HG03354 (cell line): ENCODE measurements around the gene EFHC1.

ENCODE experiments used
- ATAC-seq: cut with Tn5 transposase; IDR thresholded peaks from one replicate; pipeline ENCODE4 v1.9.1; 2021; ENCODE audit warnings: mild to moderate bottlenecking; ENCODE audit not compliant: unreplicated experiment, poor library complexity, severe bottlenecking

The EFHC1 gene

DNA sequence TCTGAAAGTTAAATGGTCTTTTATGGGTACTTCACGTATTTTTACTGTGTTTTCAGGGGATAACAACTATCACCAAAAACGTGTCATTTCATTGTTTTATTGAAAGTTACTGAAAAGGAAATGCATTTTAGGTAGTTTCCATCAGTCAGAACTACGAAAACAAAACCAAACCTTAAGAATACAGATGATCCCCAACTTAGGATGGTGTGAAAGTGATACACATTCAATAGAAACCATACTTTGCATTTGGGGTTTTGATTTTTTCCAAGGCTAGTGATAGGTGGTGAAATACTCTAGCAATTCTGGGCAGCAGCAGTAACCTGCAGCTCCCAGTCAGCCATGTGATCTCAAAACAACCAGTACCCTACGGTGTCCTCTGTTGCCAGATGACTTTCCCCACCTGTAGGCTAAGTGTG is 25.9 kb upstream of the EFHC1 start:
- ATAC-seq = peak; percentile 62

DNA sequence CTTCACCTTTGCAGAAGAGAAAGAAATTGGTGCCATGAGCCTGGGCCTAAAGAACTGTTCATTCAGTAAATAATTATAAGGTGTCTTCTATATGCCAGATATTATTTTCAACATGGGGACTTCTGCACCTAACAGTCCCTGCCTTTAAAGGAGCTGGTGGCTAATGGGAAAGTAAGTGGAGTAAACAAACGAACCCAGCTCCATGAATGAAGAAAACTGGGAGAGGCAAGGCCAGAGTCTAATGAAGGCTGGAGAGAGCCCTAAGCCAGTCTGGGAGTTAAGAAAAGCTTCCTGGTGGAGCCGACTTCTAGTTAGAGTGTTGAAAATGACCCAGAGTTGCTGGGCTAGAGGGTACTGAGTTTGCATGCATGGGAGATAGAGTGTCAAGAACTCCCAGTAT is 24.2 kb upstream of the EFHC1 start:
- ATAC-seq = no peak

DNA sequence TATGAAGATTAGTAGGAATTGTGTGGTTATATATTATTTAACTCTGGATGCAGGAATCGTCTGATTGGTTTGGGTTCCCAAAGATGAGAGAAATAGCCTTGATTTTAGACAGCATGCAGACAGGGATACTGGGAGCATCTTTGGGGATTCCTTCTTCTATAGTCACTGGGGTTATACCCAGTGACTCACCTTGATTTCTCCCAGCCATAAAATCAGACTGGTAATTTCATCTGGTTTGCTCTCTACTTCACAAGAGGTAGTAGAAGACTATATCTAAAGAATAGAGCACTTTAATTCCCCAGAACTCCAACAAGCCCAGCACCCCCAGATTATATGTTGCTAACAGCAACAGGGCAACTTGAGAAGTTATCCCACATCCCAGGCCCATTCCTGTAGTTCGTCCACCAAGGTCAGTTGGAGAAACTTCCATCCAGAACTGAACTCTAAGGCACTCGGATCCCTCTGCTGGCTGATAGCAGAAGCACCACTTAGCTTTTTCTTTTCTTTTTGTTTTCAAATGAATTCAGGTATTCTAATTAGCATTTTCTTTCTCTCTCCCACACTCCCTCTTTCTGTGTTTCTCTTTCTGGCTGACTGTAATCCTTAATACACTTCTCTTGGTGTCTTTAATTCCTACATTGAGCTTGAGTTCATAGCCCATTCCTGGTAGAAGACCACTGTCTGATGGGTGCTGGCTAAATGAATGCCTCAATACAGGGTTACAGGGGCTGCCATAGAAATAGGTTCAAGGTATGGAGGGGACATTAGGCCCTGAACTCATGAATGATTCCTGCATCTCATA is 20.4 kb upstream of the EFHC1 start:
- ATAC-seq = no peak

DNA sequence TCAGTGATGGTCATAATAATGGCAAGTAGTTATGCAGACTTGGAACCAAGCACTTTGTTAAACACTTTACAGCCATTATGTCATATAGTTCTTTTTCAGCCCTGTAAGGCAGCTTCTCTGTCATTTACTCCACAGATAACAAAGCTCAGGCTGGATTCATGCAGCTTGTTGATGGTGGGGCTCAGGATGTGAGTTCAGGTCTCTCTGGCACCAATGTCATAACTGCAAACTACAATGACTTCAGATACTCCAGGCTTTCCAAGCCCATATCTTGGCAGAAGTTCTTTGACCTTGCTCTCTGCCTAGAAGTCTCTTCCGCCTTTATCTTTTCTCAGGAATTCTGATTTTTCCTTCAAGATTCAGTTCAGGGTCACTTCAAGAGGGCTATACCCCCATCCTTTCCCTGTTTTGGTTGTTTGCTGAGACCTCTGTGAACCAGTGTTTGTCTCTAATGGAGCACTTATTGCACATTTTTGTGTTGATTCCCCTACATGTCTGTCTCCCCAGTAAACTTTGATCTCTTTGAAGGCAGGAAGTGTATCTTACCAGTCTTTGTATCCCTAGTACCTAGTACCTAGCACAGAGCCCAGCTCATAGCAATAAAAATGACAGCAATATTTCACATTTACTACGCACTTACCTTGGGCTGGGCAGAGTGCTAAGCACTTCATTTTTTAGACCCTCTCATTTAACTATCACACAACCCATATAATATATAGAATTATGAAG is 19.7 kb upstream of the EFHC1 start:
- no peak for ATAC-seq

DNA sequence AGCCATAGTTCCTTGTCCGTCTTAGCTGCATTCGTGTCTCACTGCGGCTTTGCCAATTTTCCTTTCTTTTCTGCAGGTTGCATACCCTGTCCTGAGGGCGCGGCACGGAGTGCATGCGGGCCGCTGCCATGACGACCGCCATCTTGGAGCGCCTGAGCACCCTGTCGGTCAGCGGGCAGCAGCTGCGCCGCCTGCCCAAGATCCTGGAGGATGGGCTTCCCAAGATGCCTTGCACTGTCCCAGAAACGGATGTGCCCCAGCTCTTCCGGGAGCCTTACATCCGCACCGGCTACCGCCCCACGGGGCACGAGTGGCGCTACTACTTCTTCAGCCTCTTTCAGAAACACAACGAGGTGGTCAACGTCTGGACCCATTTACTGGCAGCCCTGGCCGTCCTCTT is 17.1 kb upstream of the EFHC1 start:
- ATAC-seq = no peak

DNA sequence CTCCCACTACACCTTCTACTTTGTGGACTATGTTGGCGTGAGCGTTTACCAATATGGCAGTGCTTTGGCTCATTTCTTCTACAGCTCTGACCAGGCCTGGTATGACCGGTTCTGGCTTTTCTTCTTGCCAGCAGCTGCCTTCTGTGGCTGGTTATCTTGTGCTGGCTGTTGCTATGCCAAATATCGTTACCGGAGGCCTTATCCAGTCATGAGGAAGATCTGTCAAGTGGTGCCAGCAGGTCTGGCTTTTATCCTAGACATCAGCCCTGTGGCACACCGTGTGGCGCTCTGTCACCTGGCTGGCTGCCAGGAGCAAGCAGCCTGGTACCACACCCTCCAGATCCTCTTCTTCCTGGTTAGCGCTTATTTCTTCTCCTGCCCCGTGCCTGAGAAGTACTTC is 16.5 kb upstream of the EFHC1 start:
- no peak for ATAC-seq

DNA sequence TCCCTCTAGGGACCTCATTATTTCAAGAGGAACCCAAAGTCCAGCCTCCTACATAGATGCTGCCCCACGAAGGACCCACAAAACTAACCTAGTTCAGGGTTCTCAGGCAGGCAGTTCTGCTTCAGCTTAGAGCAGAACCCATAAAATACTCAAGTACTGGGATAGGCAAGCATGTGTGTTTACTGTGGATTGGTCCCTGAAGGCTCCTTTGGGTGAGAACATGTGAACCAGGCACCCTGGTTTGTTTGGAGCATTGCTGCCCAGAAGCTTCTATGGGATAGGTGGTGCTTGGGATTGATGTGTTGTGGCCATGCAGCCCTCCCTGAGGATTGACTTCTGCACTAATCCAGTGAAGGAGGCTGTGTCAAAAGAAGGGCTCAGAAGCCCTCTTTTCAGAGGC is 14.9 kb upstream of the EFHC1 start:
- ATAC-seq = no peak

DNA sequence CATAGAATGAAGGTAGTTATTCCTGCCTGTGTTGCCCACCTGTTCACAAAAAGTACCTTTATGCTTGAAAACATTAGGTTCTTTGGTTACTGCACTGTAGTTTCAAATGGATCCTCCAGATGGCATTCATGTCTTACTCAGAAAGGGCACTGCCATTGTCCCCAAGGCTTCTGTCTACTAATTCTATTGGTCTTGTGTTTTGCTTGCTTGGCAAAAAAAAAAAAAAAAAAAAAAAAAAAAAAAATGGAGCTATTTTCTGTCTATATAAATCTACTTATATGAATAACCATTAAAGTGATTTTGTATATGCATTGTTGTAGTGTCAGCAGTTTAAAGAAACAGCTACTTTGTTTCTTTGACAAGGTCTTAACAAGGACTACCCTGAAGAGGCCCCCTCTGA is 12.7 kb upstream of the EFHC1 start:
- ATAC-seq = peak; percentile 93

DNA sequence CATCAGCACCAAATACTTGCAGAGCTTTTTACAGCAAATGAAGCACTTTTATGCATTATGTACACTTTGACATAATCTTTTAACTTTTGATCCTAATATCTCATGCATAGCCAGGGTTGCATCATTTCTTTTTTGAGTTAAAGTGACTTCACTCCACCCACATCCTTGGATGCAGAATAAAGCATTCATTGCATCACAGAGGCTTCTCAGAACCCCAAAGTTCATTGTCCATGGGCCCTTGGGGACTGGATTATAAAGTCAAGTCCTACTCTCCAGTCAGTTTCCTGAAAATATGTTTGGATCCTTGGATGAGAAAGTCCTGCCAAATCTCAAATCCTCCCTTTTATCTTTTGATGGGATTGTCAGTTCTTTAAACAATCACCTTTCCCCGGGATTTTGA is 10.6 kb upstream of the EFHC1 start:
- ATAC-seq = no peak

DNA sequence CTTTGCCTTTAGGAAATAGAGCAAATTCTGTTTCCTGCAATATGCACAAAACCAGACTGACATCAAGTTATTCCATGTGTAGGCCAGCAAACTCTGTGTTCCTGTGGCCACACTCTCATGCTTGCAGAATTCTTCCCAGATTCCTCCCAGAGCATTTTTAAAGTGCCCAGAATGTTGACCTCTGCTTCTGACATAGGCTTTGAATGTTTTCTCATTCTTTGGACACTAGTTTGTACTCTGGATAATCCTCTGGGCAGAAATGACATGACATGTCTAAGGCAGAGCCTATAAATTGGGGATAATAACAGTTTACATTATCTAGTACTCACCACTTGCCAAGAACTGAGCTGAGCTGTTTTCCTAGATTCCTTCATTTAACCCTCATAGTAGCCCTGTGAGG is 9.2 kb upstream of the EFHC1 start:
- ATAC-seq = no peak

DNA sequence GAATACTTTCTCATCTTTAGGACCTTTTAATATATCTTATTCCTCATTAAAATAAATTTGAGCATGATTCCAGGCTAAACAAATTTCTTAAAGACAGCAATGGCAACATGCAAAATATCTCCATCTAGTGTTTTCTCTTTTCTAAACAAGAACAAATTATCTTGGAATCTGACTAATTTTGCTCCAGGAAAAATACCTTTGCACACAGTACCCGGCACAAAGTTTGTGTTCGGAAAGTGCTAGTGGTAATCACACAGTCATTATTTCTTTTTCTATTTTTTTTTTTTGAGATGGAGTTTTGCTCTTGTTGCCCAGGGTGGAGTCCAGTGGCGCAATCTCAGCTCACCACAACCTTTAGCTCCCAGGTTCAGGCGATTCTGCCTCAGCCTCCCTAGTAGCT is 8.2 kb upstream of the EFHC1 start:
- no peak for ATAC-seq

DNA sequence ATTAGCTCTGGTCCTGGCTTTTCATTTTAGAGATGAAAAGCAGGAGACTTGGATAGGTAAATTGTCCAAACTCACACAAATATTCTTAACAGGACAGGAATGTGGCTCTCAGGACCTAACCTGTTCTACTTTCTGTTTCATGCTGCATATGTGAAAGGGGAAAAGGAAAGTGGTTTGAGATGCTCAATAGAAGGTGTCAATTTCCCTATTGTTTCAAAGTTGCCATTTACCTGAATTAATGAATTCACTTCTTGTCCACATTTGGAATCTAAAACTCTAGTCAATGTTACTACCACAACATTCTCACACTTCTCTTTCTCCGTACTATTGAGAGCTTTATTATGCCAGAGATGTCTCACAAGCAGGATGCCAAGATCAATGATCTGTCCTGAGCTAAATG is 4.8 kb upstream of the EFHC1 start:
- no peak for ATAC-seq

DNA sequence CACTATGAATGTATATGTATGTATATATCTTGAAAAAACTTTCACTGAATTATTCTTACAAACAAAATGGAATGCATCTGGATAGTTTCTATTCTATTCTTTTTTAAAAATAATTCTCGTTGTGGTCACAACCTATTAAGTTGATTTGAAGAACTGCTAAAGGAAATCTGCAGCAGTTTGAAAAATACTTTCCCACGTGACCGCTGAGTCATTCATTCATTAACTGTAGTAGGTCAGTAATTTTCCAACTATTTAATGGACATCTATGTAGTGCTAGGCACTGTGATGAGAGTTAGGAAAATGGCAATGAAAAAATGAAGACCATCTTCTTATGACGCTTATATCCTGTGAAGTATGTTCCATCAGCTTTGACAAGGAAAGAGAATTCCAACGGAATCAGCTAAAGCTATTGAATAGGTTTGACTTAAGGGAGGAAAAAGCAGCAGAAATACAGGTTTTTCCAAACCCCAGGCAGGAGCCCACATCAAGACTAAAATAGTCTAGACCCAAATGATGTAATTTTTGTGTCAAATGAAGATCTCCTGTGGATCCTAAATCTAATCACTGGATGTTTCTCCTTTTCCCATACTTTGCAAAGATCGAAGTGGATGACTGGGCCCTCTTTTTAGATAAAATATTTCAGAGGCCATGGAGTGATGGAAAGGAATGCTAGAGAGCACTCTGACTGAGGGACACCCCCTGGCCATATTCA is 4.1 kb upstream of the EFHC1 start:
- ATAC-seq = no peak

DNA sequence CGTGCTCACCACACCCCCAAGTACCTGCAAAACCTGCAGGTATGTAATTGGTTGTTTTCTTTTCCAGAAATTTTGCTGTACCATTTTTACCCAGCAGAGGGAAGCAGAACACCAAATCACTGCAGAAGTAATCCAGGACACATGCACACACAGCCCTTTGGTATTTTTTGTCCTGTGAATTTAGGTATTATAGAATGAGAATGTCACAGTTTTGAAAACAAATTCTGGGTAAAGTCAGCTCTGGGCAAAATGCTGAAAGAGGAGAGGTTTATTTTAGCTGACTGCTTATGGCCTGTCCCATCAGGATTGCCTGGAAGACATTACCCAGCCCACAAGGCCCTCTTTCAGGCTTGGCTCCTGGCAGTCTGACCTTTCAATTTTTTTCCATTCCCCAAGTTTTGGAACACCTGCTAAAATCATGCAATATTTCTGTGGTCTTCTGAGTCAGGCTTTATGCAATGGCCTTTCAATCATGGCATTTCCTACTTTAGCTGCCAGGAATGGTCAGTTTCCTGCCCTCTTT is 3.5 kb upstream of the EFHC1 start:
- no peak for ATAC-seq

DNA sequence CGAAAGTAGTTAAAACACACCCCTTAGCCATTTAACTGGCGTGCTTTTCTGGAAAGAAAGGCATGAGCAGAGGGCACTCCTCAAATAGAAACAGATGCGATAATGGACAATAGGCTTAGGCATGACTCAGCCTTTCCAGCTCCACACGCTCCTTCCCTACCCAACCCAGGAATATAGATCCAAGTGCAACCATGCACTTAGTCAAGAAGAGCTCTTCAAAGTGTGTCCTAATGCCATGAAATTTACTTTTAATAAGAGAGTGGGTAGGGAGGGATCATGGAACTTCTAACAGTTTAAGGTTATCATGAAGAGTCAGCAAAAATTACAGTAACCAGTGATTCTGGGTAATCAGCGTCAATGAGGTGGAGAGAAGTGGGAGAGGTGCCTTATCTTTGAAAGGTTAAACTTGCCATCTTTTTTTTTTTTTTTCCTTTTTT is 2.4 kb upstream of the EFHC1 start:
- no peak for ATAC-seq

DNA sequence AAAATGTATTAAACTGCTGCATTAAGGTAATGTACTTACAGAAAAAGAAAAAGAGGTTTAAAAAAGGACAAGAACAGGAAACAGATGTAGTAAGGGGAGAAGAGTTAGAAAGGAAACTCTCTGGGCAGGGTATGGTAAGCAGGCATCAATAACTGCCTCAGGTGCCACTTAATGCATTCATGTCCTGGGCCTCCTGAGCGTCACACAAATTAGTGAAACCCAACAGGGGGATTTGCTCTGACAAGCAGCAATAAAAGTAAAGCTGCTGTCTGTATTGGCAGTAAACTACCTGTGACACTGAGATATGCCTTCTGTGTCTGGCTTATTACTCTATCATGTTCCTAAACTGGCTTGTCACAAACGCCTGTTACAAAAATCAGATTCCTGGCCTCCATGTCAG is 1.5 kb upstream of the EFHC1 start:
- no peak for ATAC-seq

DNA sequence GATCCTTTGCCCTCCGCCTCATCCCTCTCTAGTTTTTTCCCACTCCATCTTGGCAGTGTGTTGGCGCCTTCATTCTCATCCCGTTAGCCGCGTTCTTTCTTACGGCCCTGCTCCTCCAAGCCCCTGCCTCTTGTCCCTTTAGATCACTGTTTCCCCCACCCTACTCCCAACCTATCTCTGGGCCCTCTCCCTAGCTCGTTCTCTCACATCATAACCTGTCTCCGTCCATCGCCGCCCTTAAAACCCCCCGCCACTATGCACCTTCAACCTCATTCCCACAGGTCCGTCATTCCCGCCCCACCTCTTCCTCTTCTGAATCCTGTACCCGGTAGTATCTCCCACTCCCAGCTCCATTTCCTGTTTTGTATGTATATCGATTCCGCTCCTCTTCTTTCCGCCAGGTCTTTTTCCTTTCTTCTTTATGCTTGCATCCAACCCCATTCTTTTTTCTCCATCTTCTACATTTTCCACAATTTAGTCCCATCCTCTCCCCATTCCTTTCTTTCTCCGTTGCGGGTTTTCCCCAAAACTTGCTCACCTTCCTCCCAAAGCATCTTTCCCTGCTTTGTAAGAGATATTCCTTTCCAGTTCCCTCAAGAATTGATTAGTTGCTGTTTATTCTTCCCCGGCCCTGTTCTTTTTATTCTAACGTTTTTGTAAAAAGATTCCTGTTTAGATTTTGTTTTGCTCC is 671 bp downstream of the EFHC1 start:
- no peak for ATAC-seq

DNA sequence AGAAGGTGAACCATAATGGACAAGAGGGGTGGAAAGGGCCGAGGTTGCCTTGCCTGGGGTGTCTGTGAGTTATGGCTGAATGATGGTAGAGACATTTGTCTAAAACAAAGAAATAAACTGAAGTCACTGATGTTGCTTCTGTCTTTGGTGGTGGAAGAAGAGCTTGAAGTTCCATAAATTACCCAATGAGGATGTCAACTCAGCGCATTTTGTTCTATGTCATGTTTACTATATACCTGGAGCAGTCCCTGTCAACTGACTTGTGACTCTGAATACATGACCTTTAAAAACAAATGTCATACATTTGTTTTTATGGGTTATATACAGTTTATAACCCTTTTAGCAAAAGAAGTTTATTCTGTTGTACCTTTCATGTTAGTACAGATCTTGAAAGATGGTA is 2.0 kb downstream of the EFHC1 start:
- ATAC-seq = no peak

DNA sequence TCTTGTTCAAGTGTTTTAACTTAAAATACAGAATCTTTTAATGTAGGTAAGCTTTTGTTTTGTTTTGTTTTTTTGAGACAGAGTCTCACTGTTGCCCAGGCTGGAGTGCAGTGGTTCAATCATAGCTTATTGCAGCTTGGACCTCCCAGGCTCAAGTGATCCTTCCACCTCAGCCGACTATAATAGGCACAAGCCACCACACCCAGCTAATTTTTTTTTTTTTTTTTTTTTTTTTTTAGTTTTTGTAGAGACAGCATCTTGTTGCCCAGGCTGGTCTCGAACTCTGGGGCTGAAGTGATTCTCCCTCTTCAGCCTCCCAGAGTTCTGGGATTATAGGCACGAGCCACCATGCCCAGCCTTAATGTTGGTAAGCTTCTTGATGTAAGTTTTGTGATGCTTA is 3.3 kb downstream of the EFHC1 start:
- no peak for ATAC-seq

DNA sequence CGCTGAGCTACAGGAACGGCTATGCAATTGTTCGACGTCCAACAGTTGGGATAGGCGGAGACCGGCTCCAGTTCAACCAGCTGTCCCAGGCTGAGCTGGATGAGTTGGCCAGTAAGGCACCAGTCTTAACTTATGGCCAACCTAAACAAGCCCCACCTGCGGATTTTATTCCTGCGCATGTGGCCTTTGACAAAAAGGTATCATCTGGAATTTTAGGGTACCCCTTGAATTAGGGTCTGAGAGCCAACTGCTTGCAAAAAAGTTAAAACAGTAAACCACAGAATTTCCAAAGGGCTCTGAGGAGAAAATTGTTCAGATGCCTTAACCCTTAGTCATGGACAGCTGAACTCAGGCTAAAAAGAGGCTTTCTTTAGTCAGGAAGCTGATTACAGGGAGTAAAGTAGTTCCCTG is 3.8 kb downstream of the EFHC1 start:
- no peak for ATAC-seq
